ENCODE results near the gene RBPMS2. TPM values are rescaled to one million over a fixed set of nuclear protein-coding genes. Genes with fewer than 3 reads are reported as not detected.

Gene RBPMS2
- total and polyA plus RNA-seq, 2 of the 8 experiments (the other 6 are each of a cell fraction or from before 2014, with no cell fraction given): 55.8 to 238 TPM

GRCh38 chr15:64781299-64781698, 5.9 kb upstream of the RBPMS2 start (continued):
- no peak for TF ChIP-seq JUN (IDR thresholded peaks at IDR 0.05; ENCODE audit: low read depth, low read length)
- no peak for TF ChIP-seq BACH1 (IDR thresholded peaks at IDR 0.05; ENCODE audit: low read length)

Data from H1 (cell line).